Activated CD8-positive, alpha-beta memory T cell treated with anti-CD3 and anti-CD28 coated beads for 1 hour (primary cell): ENCODE results near the gene DDR2.

Experiments
- DNase-seq, 2 donors: peaks; one replicate each; pipeline ENCODE4 v3.0.0-alpha.2; 2020; ENCODE audit warnings: low read depth in 1 of 2; ENCODE audit errors: extremely low read depth in 1 of 2

DDR2 gene

GRCh38 chr1:162822391-162823200, 190.3 kb downstream of the DDR2 start:
- no peak for DNase-seq

GRCh38 chr1:162823231-162823630, 191.0 kb downstream of the DDR2 start:
- no peak for DNase-seq

- DNase-seq, result no peak
Observed at GRCh38 chr1:162823771-162824525, 191.7 kb downstream of the DDR2 start.

- DNase-seq, result no peak
Observed at GRCh38 chr1:162829268-162829667, 197.0 kb downstream of the DDR2 start.

GRCh38 chr1:162832470-162832869, 200.2 kb downstream of the DDR2 start:
- DNase-seq, result no peak

GRCh38 chr1:162835157-162835899, 203.1 kb downstream of the DDR2 start:
- no peak for DNase-seq
